Memory B cell (primary cell): ENCODE results near the gene SFSWAP.

Experiments used
- ATAC-seq: fragments of 150-1000 bp; cut with Tn5 transposase; 2 replicates; pipeline ENCODE4 v1.10.0; 2021; ENCODE audit warnings: low read depth, mild to moderate bottlenecking, moderate library complexity
- DNase-seq, 2 donors: peaks; one replicate each; pipeline ENCODE4 v3.0.0; 2022; ENCODE audit warnings: low spot score in 2 of 2
- H3K27ac Mint-ChIP-seq: one replicate; pipeline ENCODE4 v1.8.0; 2022; ENCODE audit warnings: mild to moderate bottlenecking, moderate library complexity, mixed read lengths
- H3K27me3 Mint-ChIP-seq: one replicate; pipeline ENCODE4 v1.8.0; 2022; ENCODE audit warnings: mixed read lengths
- H3K36me3 Mint-ChIP-seq: one replicate; pipeline ENCODE4 v1.8.0; 2022; ENCODE audit warnings: mild to moderate bottlenecking, mixed read lengths
- H3K4me1 Mint-ChIP-seq: one replicate; pipeline ENCODE4 v1.8.0; 2022; ENCODE audit warnings: mixed read lengths
- H3K4me3 Mint-ChIP-seq: one replicate; pipeline ENCODE4 v1.8.0; 2022; ENCODE audit warnings: mild to moderate bottlenecking, moderate library complexity, mixed read lengths
- H3K9me3 Mint-ChIP-seq: one replicate; pipeline ENCODE4 v1.8.0; 2022; ENCODE audit warnings: mixed read lengths

Gene SFSWAP

GRCh38 chr12:131795064-131795463 lies 84.2 kb downstream of the SFSWAP start:
- H3K27me3 Mint-ChIP-seq, result no peaks in the 10 kb centered on the region
- peaks cover 23% of the 10 kb centered on the region for H3K36me3 Mint-ChIP-seq
- H3K27ac Mint-ChIP-seq, result peak overlapping the region; percentile 68
- H3K9me3 Mint-ChIP-seq, result no peaks in the 10 kb centered on the region
- H3K4me1 Mint-ChIP-seq, result peaks cover 15% of the 10 kb centered on the region
- no peak for ATAC-seq
- H3K4me3 Mint-ChIP-seq, result no peak overlapping the region
- DNase-seq, result no peak

DNA sequence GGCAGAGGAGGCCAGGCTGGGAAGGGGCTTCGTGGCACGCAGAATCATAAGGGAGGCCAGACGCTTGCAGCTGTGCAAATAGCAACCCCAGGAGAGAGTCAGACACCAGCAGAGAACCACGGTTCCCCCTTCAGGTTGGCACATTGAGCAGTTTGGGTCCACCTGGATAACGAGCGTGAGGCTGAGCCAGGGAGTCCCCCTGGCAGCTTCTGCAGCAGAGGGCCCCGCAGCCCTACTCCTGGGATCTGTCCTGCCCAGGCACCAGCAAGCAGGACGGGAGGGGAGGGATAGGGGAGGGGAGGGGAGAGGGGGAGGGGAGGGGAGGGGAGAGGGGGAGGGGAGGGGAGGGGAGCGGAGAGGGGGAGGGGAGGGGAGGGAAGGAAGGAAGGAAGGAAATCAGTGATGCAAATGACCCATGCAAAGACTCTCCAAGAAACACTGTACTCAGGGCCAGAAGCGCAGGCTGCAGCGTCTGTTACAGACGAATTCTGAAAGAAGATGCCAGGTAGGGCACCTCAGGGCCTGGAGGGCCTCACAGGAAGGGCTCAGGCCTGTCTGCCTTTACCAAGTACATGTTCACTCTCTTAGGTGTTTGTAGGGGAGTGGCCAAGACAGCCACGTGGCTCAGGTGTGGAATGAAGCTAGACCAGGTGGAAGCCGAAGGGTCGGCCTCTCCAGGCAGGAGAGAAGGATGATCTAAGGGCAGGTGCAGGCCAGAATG lies 85.0 kb downstream of the SFSWAP start:
- H3K4me3 Mint-ChIP-seq, result peak overlapping the region; percentile 53
- DNase-seq, result no peak
- H3K27ac Mint-ChIP-seq, result peak overlapping the region; percentile 68
- H3K27me3 Mint-ChIP-seq, result no peaks in the 10 kb centered on the region
- H3K36me3 Mint-ChIP-seq, result peaks cover 22% of the 10 kb centered on the region
- H3K4me1 Mint-ChIP-seq, result peaks cover 15% of the 10 kb centered on the region
- H3K9me3 Mint-ChIP-seq, result no peaks in the 10 kb centered on the region
- peak; percentile 56 for ATAC-seq

DNA sequence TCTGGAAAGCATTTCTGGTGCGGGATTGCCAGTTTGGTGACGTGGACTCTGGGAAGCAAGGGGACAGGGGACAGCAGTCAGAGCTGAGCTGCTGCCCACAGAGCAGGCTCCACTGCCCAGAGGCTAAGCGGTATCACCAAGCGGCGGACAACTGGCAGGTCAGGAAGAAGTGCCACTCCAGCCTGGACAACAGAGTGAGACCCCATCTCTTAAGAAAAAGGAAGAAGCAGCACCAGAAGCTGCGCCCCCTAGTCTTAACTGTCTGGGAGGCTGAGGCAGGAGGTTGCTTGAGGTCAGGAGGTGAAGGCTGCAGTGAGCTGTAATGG lies 85.5 kb downstream of the SFSWAP start:
- Mint-ChIP-seq H3K4me1 (peaks cover 15% of the 10 kb centered on the region), H3K36me3 (peaks cover 24% of the 10 kb centered on the region), H3K27ac (peak overlapping the region; percentile 46), H3K4me3 (peak overlapping the region; percentile 38), H3K27me3 (no peaks in the 10 kb centered on the region), H3K9me3 (no peaks in the 10 kb centered on the region)
- DNase-seq, result no peak
- no peak for ATAC-seq

GRCh38 chr12:131796754-131797587 lies 86.1 kb downstream of the SFSWAP start:
- Mint-ChIP-seq H3K4me1 (peaks cover 15% of the 10 kb centered on the region), H3K27me3 (no peaks in the 10 kb centered on the region), H3K9me3 (no peaks in the 10 kb centered on the region), H3K27ac (no peak overlapping the region), H3K36me3 (peaks cover 26% of the 10 kb centered on the region), H3K4me3 (no peak overlapping the region)
- DNase-seq (no peak), ATAC-seq (no peak)

GRCh38 chr12:131797588-131797934 lies 86.7 kb downstream of the SFSWAP start:
- Mint-ChIP-seq H3K27me3 (no peaks in the 10 kb centered on the region), H3K9me3 (no peaks in the 10 kb centered on the region), H3K4me3 (no peak overlapping the region), H3K36me3 (peaks cover 28% of the 10 kb centered on the region), H3K4me1 (peaks cover 15% of the 10 kb centered on the region), H3K27ac (no peak overlapping the region)
- DNase-seq (no peak), ATAC-seq (no peak)

- no peak overlapping the region for H3K4me3 Mint-ChIP-seq
- no peak overlapping the region for H3K27ac Mint-ChIP-seq
- ATAC-seq, result no peak
- no peaks in the 10 kb centered on the region for H3K27me3 Mint-ChIP-seq
- no peaks in the 10 kb centered on the region for H3K9me3 Mint-ChIP-seq
- H3K4me1 Mint-ChIP-seq, result peaks cover 19% of the 10 kb centered on the region
- peaks cover 26% of the 10 kb centered on the region for H3K36me3 Mint-ChIP-seq
- no peak for DNase-seq
Observed at GRCh38 chr12:131799195-131799594, 88.3 kb downstream of the SFSWAP start.

GRCh38 chr12:131799828-131800593 lies 89.1 kb downstream of the SFSWAP start:
- H3K9me3 Mint-ChIP-seq, result no peaks in the 10 kb centered on the region
- ATAC-seq (no peak), DNase-seq (no peak)
- no peak overlapping the region for H3K27ac Mint-ChIP-seq
- H3K27me3 Mint-ChIP-seq, result no peaks in the 10 kb centered on the region
- H3K4me3 Mint-ChIP-seq, result no peak overlapping the region
- H3K4me1 Mint-ChIP-seq, result peaks cover 21% of the 10 kb centered on the region
- peaks cover 26% of the 10 kb centered on the region for H3K36me3 Mint-ChIP-seq

GRCh38 chr12:131800594-131801135 lies 89.8 kb downstream of the SFSWAP start:
- H3K9me3 Mint-ChIP-seq, result no peaks in the 10 kb centered on the region
- H3K27me3 Mint-ChIP-seq, result no peaks in the 10 kb centered on the region
- peaks cover 26% of the 10 kb centered on the region for H3K36me3 Mint-ChIP-seq
- no peak for DNase-seq
- no peak for ATAC-seq
- peaks cover 14% of the 10 kb centered on the region for H3K4me1 Mint-ChIP-seq
- H3K27ac Mint-ChIP-seq, result no peak overlapping the region
- no peak overlapping the region for H3K4me3 Mint-ChIP-seq

DNA sequence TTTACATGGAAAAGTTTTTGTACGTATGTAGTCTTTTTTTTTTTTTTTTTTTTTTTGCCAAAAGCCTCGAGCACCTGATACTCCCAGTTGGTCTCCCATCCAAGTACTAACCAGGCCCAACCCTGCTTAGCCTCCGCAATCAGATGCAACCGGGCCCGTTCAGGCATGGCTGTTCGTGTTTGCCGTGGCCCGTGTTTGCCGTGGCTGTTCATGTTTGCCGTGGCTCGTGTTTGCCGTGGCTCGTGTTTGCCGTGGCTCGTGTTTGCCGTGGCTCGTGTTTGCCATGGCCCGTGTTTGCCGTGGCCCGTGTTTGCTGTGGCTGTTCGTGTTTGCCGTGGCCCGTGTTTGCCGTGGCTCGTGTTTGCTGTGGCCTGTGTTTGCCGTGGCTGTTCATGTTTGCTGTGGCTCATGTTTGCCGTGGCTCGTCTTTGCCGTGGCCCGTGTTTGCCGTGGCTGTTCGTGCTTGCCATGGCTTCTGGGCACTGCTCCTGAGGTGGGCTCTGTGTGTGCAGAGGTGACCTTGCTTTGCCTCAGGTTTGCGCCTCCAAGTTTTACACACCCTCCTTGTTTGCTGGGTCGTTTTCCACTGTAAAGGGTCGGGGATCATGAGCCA lies 90.5 kb downstream of the SFSWAP start:
- Mint-ChIP-seq H3K4me3 (no peak overlapping the region), H3K4me1 (peaks cover 9% of the 10 kb centered on the region), H3K9me3 (no peaks in the 10 kb centered on the region), H3K27me3 (no peaks in the 10 kb centered on the region), H3K36me3 (peaks cover 26% of the 10 kb centered on the region), H3K27ac (no peak overlapping the region)
- DNase-seq (no peak), ATAC-seq (no peak)

- Mint-ChIP-seq H3K36me3 (peaks cover 20% of the 10 kb centered on the region), H3K4me1 (peaks cover 8% of the 10 kb centered on the region), H3K27me3 (no peaks in the 10 kb centered on the region), H3K9me3 (no peaks in the 10 kb centered on the region), H3K4me3 (no peak overlapping the region), H3K27ac (no peak overlapping the region)
- DNase-seq, result no peak
- ATAC-seq, result no peak
Observed at GRCh38 chr12:131803961-131804521, 93.2 kb downstream of the SFSWAP start.

DNA sequence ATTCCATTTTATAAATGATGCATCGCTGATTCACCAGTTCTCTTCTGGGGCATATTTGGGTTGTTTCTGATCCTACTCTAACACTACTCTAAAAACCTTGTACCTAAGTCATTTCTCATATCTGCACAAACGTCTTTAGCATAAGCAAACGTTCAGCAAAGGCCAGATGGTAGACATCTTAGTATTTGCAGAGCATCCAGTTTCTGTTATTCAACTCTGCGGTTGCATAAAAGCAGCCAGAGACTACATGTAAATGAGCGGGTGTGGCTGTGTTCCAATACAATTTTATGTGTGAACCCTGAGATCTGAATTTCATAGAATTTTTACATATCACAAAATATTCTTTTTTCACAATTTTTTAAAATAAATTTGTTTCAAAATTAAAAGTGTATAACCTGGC lies 94.5 kb downstream of the SFSWAP start:
- H3K27me3 Mint-ChIP-seq, result no peaks in the 10 kb centered on the region
- peaks cover 14% of the 10 kb centered on the region for H3K36me3 Mint-ChIP-seq
- ATAC-seq, result no peak
- no peak for DNase-seq
- no peak overlapping the region for H3K4me3 Mint-ChIP-seq
- H3K4me1 Mint-ChIP-seq, result peaks cover 8% of the 10 kb centered on the region
- H3K27ac Mint-ChIP-seq, result no peak overlapping the region
- no peaks in the 10 kb centered on the region for H3K9me3 Mint-ChIP-seq

DNA sequence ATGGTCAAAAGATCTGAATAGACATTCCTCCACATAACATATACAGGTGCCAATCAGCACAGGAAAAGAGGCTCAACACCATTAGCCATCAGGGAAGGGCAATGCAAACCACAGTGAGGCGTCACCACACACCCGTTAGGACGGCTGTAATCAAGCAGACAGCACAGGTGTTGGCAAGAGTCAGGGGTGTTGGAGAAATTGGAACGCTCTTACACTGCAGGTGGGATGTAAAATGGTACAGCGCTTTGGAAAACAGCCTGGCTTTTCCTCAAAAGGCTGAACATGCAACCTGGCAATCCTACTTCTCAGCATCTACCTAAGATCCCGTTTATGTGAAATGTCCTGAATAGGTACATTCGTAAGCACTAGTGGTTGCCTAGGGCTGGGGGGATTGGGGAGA lies 95.8 kb downstream of the SFSWAP start:
- Mint-ChIP-seq H3K4me3 (no peak overlapping the region), H3K9me3 (no peaks in the 10 kb centered on the region), H3K27ac (no peak overlapping the region), H3K36me3 (peaks cover 5% of the 10 kb centered on the region), H3K4me1 (peaks cover 8% of the 10 kb centered on the region), H3K27me3 (no peaks in the 10 kb centered on the region)
- ATAC-seq, result no peak
- DNase-seq, result no peak

DNA sequence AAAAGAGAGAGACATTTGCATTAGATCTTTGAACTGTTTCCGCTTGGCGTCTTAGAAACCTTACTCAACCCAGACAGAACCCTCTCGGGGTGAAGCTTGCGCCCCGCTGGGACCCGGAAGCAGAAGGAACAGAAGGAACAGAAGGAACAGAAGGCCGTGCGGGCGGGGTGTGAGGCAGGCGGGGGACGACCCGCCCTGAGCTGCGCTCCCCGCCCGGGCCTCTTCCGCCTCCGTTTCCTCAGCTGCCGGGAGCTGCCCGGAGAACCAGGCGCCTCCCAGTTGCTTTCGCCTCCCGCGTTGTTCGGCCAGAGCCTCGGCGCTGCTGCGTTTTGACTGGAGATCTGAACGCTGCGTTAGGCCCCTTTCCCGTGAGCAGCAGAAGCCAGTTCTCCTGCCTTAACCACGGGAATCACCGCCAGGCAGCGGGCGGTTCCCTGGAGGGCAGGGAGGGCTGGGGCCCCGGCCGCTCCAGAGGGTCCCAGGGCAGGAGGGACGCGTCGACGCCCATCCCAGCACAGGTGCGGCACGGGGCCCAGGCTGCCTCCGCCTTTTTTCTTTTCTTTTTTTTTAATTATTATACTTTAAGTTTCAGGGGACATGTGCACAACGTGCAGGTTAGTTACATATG lies 98.0 kb downstream of the SFSWAP start:
- H3K4me3 Mint-ChIP-seq, result peak overlapping the region; percentile 78
- peaks cover 5% of the 10 kb centered on the region for H3K9me3 Mint-ChIP-seq
- no peaks in the 10 kb centered on the region for H3K27me3 Mint-ChIP-seq
- H3K36me3 Mint-ChIP-seq, result peaks cover 10% of the 10 kb centered on the region
- H3K4me1 Mint-ChIP-seq, result peaks cover 7% of the 10 kb centered on the region
- ATAC-seq (peak; percentile 90), DNase-seq (no peak)
- H3K27ac Mint-ChIP-seq, result no peak overlapping the region
